NCI-H1694 treated with DMSO at 0.1 percent for 48 hours (cell line): ENCODE results near the gene CENPB.
"Not testable (repeated sequence)": the region's sequence is repeated elsewhere in the genome, so short reads cannot be mapped to it uniquely, and the experiment has no call there.

Experiments used
- DNase-seq: peaks from one replicate; lab custom pipeline; 2025; lab: John Stamatoyannopoulos, UW

Gene CENPB, protein sequence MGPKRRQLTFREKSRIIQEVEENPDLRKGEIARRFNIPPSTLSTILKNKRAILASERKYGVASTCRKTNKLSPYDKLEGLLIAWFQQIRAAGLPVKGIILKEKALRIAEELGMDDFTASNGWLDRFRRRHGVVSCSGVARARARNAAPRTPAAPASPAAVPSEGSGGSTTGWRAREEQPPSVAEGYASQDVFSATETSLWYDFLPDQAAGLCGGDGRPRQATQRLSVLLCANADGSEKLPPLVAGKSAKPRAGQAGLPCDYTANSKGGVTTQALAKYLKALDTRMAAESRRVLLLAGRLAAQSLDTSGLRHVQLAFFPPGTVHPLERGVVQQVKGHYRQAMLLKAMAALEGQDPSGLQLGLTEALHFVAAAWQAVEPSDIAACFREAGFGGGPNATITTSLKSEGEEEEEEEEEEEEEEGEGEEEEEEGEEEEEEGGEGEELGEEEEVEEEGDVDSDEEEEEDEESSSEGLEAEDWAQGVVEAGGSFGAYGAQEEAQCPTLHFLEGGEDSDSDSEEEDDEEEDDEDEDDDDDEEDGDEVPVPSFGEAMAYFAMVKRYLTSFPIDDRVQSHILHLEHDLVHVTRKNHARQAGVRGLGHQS

DNA sequence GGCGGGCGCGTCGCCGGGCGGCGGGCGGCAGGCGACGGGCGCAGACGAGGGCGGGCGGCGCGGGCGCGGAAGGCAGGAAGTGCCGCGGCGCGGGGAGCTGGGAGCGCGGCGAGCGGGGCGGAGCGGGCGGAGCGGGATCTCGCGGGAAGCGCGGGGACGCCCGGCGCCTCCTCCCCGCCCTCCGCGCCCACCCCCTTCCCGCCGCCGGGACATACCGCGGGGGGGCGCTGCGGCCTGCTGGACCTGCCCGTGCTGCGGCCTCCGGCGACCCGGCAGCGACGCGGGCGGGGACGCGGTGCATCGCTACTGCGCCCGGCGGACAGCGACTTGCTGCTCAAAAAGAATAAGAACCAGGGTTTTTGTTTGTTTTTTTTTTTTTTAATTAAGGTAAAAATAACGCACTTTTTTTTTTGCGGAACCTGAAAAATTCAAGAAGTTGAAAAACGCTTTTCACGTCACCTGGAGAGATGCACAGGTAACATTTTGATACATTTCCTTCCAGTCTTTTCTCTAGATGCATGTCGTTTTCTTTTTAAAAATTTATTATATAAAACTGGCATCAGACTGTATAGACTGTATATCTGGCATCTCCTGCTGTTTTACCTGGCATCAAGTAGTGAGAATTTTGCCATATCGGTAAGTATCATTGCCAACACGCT lies at the start of gene CENPB:
Gene CENPB (minus strand): TSS at position 76 of the 659 bp plus-strand sequence. CDS start 257 bp downstream, outside the sequence.
- DNase-seq: peak; percentile 66

DNA sequence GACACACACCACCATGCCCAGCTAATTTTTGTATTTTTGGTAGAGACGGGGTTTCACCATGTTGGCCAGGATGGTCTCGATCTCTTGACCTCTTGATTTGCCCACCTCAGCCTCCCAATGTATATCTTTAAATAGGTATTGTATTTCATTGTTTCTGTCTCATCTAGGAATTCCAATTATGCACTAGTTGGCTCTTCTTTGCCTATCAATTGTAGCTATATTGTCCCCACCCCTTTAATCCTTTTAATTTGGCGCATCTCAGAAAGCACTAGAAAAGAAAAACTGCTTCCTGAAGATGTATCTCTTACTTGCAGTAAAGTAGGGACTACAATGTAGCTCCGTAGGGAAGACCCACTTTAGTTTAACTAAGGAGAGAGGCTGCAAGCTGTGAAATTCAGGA lies 49.6 kb upstream of the CENPB start:
- DNase-seq: no peak

DNA sequence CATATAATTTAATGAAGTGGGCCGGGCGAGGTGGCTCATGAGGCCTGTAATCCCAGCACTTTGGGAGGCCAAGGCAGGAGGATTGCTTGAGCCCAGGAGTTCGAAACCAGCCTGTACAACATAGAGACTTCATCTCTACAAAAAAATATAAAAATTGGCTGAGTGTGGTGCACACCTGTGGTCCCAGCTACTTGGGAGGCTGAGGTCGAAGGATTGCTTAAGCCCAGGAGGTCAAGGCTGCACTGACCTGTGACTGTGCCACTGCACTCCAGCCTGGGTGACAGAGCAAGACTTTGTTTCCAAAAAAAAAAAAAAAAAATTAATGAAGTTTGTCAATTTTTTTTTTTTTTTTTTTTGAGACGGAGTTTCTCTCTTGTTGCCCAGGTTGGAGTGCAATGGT lies 43.4 kb upstream of the CENPB start:
- not testable (repeated sequence) for DNase-seq

DNA sequence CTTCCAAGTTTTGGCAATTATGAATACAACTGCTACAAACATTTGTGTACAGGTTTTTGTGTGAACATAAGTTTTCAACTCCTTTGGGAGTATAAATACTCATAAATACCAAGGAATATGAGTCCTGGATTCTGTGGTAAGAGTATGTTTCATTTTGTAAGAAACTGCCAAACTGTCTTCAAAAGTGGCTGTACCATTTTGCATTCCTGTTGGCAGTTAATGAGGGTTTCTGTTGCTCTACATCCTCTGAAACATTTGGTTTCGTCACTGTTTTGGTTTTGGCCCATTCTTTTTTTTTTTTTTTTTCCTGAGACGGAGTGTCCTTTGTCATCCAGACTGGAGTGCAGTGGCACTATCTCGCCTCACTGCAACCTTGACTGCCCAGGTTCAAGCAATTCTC lies 42.3 kb upstream of the CENPB start:
- DNase-seq: no peak

DNA sequence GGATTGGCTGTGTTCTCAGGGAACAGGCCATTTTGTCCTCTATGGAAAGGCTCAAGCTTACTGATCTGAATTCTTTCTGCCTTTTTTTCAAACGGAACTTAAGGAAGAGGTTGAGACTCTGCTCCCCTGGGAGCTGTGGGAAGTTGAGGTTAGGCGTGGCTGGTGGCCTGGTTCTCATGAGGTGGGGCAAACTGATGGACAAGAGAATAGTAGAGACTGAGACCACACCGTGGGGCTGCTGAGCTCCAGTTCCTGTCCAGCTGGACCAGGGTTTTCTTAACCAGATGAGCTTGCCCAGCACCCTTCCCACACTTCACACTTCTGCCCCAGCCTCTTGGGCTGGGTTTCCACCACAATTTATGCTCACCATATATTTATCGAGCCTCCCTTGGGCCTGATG lies 39.9 kb upstream of the CENPB start:
- no peak for DNase-seq

DNA sequence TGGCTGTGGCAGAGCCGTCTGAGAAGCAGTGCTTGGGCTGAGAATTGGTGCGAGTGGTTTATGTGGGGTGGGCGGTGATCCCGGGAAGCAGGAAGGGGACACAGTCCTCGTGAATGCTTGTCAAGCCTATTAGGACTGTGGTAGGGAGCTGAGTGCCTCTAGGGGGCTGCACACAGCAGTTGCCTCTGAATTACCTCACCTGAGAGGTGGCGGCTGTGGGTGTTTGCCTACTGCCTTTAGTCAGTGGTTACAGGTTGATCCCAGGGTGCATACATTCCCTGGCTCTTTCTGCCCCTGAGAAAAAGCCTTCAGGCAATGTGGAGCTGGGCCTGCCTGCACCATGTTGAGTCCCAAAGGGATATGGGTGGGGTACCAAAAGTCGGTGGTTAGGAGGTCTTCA lies 39.0 kb upstream of the CENPB start:
- no peak for DNase-seq

DNA sequence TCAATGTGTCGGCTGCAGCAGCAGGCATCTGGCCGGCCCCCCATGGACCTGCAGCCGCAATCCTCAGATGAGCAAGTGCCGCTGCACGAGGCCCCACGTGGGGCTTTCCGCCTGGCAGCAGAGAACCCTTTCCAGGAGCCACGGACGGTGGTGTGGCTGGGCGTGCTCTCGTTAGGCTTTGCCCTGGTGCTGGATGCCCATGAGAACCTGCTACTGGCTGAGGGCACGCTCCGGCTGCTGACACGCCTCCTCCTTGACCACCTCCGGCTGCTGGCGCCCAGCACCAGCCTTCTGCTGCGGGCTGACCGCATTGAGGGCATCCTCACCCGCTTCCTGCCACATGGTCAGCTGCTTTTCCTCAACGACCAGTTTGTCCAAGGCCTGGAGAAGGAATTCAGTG lies 37.3 kb upstream of the CENPB start:
- DNase-seq: no peak

DNA sequence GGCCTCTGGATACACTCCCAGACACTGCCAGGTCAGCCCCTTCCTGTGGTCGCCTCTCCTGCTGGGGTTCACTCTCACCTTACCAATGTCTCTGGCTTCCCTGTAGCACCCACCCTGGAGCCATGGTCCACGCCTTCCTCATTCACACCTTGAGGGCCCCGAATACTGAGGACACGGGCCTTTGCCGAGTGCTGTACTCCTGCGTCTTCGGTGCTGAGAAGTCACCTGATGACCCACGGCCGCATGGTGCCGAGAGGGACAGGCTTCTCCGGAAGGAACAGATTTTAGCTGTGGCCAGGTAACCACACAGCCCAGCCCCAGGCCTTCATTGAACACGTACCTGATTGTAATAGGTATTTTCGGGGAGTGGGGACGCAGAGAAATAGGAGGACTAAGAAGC lies 35.5 kb upstream of the CENPB start:
- no peak for DNase-seq

DNA sequence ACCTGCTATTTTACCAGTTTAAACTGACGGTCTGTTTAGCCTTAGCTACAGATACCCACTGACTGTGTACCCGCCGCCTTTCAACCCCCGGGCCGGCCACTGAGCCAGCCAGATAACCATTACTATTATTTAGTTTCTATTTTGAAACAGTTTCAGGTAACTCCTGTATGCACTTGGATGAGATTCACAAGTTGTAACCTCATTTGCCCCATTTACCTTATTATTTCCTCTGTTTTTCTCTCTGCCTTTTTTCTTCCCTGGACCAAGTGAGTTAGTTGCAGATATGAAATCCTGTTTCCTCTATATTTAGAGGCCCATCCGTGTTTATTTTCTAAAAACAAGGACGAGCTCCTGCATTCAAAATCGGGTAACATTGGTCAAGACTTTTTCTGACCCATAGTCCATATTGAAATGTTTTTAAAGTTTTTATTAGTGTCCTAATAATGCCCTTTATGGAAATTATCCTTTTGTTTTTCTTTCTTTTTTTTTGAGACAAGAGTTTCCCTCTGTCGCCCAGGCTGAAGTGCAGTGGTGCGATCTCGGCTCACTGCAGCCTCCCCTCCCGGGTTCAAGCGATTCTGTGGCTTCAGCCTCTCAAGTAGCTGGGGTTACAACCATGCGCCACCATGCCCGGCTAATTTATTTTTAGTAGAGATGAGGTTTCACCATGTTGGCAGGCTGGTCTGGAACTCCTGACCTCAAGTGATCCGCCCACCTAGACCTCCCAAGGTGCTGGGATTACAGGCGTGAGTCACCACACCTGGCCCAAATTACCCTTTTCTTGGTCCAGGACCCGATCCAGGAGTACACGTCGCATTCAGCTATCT lies 34.6 kb upstream of the CENPB start:
- no peak for DNase-seq

DNA sequence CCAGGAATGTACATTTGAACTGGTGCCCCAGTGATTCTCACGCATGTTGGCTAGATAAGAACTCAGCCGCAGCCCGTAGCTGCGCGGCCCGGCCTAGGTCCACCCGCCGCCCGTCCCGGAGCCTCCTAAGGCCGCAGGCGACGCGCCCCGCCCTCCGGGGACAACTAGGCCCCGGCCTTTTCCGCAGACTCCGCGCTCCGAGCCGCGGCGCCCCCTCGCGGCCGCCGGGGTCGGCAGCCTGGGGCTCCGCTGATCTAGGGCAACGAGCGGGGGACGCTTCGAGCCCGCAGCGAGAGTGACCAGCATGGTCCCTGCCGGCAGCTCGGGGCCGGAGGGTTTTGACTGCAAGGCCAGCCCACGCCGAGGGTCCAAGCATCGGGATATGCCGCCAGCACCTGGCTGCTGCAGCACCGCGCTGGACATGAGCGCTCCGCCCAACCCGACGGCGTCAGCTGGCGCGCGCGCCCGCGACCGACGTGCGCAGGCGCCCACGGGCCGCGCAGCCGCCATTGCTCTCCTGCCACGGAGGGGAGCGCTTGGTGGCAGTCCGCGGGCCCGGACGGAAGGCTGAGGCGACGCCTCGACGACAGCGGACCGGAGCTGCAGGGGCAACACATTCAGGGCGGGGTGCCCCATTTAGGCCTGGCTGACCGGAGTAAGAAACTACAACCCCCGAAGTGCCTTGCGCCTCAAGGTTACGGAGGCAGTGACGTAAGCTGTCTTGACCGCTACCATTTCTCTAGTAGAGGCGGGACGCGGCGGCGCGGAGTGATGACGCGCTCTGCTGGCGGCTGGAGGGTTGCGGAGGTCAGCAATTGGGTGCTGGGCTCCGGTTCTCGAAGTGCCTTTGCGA lies 33.7 kb upstream of the CENPB start, which contains the start of gene AP5S1:
Gene AP5S1 (plus strand): TSS at position 500 of the 853 bp plus-strand sequence. CDS start 1,571 bp downstream, outside the sequence.
- peak; percentile 91 for DNase-seq

DNA sequence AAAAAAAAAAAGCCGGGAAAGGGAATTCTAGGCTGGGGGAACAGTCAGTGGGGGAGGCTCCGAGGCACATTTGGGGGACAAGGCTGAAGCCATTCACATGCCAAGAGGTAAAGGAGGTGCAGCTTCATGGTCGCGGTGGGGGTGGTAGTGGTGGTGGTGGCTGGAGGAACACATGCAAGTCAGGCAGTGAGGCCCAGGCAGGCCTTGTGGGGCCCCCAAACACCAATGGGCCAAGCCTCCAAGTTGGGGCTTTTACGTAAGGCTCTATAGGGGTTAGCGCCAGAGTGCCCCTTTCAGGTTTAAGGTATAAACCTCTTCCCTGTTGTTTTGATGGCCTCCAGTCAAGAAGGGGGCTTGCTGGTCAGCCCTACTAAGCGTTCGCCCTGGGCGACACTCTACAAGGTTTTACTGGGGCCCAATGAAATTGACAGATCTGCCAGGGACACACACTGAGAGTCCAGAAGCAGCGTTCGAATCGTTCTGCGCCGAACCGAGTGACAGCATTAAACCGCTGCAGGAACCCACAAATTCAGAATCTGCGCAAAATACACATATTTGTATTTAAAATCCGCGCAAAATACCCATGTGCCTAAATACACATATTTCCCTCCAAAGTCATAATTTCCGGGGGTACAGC lies 33.0 kb upstream of the CENPB start:
- no peak for DNase-seq

DNA sequence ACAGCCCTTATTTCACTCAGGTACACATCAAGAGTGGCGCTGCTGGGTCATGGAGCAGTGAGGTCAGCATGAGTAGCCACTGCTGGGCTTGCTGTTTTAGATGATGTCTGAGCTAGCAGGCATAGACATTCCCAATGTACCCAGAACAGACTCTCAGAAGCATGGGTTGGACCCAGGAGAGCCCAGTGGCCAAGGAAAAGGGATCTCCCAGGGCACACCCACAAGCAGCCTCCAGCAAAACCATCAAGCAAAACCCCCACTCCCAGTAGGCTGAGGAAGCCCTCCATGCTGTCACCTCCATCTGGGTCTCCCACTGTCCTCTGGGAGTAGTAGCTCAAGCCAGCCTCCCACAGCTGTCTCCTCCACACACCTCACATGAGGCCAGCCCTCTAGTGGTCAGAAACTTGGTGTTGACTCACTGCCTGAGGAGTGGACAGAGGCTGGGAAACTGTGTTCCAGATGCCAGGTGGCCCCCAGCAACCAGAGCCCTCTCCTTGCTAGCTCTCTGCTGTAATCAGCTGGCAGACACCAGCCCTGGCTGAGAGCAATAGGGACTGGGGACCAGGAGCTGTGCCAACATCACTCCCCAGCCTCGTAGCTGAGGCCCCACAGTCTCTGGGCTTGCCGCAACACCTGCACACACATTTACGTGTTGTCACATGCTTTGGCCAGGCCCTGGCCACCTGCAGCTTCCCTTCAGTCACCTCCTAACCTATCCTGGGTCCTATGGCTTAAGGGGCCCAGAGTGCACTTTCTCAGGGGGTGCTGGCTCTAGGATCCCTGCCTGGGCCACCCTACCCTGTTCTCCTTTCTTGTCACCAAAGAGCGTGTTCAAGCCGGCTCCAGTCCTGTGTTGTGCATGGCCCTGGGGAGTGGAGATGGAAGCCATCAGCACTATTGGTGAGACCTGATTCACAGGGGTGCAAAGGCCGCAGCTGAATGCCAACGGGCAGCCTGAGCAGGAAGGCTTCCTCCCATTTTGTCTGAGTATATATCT lies 31.9 kb upstream of the CENPB start:
- peak; percentile 78 for DNase-seq

DNA sequence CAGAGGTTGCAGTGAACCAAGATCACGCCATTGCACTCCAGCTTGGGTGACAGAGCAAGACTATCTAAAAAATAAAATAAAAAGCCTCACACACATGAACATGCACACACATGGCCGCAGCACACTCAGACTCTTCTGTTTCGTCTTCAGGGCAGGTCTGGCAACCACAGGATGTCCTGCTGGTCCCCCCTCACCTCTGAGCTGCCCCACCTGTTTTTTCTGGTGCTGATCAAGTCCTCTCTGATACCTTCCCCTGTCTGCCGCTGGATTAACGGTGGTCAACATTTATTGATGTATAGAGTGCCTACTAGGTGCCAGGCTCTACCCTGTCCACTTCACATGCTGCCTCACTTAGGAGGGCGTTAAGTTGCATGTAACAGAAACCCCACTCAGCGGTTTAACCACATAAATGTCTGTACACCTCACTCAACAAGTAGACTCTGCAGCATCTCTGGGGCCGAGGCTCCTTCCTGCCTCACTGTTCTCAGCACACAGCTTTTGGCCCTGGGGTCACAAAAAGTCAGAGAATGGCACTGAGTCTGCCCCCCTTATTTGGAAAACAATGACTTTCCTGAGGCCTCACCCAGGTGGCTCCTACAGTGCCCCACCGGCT lies 29.3 kb upstream of the CENPB start:
- no peak for DNase-seq

DNA sequence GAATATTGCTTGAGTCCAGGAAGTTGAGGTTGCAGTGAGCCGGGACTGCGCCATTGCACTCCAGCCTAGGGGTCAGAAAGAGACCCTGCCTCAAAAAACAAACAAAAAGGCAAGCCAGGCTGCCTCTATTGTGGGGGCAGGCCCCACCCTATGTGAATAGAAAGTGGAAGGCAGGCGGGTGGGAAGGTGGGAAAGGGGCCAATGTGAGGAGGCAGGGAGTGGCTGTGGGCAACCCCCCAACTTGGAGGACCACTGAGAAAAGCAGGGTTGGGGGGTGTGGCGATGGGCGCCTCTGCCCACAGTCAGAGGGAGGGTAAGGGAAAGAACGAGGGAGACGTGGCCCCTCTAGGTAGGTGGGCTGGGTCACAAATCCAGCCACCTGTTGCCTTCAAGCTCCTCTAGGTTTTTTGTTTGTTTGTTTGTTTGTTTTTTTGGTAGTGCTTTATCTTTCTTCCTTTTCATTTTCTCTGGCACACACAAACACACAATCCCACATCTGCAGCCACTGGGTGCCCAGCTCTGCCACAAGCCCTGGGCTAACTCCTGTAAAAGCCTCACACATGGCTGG lies 28.5 kb upstream of the CENPB start:
- DNase-seq: no peak

DNA sequence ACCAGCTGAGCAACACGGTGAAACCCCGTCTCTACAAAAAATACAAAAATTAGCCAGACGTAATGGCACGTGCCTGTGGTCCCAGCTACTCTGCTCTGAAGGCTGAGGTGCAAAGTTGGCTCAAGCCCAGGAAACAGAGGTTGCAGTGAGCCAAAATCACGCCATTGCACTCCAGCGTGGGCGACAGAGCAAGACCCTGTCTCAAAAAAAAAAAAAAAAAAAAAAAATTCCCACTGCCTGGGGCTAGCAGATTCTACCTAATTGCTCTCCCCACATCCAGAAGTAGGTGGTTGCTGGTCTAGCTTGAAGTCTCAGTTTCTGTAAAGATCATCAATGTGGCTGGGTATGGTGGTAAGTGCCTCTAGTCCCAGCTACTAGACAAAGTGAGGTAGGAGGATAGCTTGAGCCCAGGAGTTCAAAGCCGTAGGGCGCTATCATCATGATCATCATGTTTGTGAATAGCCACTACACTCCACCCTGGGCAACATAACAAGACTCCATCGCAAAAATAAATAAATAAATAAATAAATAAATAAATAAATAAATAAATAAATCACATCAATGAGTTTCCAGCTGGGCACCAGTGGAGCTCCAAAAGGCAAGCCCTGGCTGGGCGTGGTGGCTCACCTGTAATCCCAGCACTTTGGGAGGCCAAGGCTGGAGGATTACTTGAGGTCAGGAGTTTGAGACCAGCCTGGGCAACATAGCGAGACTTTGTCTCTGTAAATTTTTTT lies 27.5 kb upstream of the CENPB start:
- DNase-seq: no peak

DNA sequence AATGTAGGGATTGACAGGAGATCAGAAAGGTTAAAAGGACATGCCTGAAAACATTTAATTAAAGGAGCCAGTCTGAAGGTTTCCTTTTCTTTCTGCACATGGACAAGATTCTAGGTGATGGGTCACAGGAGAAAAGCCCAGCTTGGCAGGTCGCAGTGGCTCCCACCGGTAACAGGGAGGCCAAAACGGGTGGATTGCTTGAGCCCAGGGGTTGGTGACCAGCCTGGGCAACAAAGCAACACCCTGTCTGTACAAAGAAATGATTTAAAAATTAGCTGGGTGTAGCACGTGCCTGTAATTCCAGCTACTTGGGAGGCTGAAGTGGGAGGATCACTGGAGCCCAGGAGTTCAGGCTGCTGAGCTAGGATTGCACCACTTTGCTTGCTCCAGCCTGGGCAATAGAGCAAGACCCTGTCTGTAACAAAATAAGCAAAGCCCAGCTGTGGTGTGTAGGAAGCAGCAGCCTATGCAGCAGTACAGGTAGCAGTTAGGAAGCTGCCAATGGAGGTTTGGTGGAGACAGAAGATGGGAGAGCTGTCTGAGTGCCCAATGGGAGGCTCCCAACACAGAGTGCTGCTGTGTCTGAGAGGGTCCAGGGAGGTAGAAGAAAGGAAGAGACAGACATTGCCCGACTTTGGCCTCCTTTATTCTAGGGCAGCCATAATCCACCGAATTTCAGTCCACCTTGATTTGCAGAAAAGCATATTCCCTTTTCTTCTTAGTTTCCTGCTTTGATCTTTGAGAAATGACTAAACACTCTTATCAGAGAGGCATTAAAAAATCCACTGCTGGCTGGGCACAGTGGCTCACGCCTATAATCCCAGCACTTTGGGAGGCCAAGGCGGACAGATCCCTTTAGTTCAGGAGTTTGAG lies 26.7 kb upstream of the CENPB start:
- DNase-seq: no peak

DNA sequence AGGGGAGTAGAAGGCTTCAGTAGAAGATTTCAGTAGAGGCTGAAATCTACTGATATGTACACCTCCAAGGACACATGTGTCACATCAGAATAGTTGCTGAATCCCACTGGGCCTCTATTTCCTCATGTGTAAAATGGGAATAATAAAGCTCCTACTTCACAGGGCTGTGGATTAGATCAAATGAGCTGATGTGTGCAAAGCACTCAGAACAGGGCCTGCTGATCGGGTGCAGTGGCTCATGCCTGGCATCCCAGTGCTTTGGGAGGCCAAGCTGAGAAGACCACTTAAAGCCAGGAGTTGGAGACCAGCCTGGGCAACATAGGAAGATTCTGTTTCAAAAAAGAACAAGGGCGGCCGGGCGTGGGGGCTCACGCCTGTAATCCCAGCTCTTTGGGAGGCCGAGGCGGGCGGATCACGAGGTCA lies 25.7 kb upstream of the CENPB start:
- DNase-seq: peak; percentile 45
